22Rv1 (cell line): Measurements from ENCODE around the gene ETV1.

Source experiments
- CTCF ChIP-seq: fragments of 450-650 bp; IDR thresholded peaks from 2 replicates; pipeline ENCODE4 v1.5.1; 2017; ENCODE audit warnings: mild to moderate bottlenecking
- ZFX ChIP-seq: fragments of 450-650 bp; IDR thresholded peaks from 2 replicates; pipeline ENCODE4 v1.6.1; 2017; ENCODE audit warnings: antibody characterized with exemption, borderline replicate concordance

- TF ChIP-seq CTCF (no peak), ZFX (no peak)
These were observed 31.6 kb upstream of the ETV1 start for GRCh38 chr7:14021069-14021468.
